ENCODE measurements around the gene PARPBP. TPM values are rescaled to one million over a fixed set of nuclear protein-coding genes. Genes with fewer than 3 reads are reported as not detected.
A peak's percentile ranks its signal among the peaks of the same experiment; 100 is the strongest.

The PARPBP gene
- total RNA-seq, 6 donors from 2014 or later = 1.2 to 3.8 (median 1.8) TPM; not detected in 1

DNA sequence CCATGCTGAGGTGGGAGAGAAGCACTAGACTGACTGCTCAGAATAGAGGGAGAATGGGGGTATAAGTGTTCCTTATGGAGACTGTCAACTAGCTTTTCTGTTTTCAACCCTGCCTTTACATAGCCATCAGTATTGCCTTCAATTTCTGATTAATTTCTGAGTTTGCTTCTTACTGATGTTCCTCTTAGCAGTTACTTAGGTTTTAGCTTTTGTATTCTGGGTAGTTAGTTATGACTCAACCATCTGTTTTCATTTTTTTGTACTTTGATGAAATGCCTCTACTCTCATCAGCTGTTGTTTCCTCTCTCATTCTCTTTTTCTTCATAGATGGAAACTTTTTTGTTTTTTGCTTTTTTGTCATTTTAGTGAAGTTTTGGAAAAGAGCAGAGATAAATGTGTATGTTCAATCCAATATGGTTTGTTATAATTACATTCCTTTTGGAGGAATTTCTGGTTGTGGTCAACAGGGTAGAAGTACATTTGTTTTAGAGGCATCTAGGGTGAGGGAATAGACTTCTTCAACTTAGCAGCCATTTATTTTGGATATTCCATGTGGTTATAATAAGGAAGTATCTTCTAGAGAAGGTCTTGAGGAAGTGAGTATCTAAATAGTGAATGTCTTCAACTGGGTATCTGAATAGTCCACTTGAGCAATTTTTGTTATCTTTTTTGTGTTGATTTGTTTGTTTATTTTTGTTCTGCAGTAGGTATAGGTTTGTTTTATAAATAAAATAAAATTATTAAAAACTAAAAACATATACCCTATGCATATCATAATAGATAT is 48.0 kb downstream of the PARPBP start:
- no peak for ATAC-seq (ENCODE audit: low FRiP score in 2 of 2)
- no peaks in the 10 kb centered on the region for H3K27me3 ChIP-seq
- TF ChIP-seq, protein P1, sequence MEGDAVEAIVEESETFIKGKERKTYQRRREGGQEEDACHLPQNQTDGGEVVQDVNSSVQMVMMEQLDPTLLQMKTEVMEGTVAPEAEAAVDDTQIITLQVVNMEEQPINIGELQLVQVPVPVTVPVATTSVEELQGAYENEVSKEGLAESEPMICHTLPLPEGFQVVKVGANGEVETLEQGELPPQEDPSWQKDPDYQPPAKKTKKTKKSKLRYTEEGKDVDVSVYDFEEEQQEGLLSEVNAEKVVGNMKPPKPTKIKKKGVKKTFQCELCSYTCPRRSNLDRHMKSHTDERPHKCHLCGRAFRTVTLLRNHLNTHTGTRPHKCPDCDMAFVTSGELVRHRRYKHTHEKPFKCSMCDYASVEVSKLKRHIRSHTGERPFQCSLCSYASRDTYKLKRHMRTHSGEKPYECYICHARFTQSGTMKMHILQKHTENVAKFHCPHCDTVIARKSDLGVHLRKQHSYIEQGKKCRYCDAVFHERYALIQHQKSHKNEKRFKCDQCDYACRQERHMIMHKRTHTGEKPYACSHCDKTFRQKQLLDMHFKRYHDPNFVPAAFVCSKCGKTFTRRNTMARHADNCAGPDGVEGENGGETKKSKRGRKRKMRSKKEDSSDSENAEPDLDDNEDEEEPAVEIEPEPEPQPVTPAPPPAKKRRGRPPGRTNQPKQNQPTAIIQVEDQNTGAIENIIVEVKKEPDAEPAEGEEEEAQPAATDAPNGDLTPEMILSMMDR (IDR thresholded peaks at IDR 0.05) = no peak
- TF ChIP-seq POLR2A (IDR thresholded peaks at IDR 0.05) (no peak), EP300 (IDR thresholded peaks at IDR 0.05) (no peak), POLR2AphosphoS5 (IDR thresholded peaks at IDR 0.05) (no peak)
- no peak overlapping the region for H3K4me3 ChIP-seq
- no peak overlapping the region for H3K27ac ChIP-seq
- no peak for DNase-seq
- H3K4me1 ChIP-seq = no peaks in the 10 kb centered on the region
- H3K36me3 ChIP-seq = no peaks in the 10 kb centered on the region
- no peaks in the 10 kb centered on the region for H3K9me3 ChIP-seq

- H3K4me3 ChIP-seq = no peak overlapping the region
- no peak for DNase-seq
- 94 to 95% methylated on average over 2 of the region's 2 CpGs for WGBS, 2 donors
- no peak overlapping the region for H3K27ac ChIP-seq
- ATAC-seq (ENCODE audit: low FRiP score in 2 of 2) = no peak
- TF ChIP-seq, protein P1 (IDR thresholded peaks at IDR 0.05) = peak in 5 of 6 experiments; percentile 41 to 71 (median 60)
- TF ChIP-seq POLR2AphosphoS5 (IDR thresholded peaks at IDR 0.05) (no peak), EP300 (IDR thresholded peaks at IDR 0.05) (no peak)
- no peaks in the 10 kb centered on the region for H3K9me3 ChIP-seq
- H3K27me3 ChIP-seq = no peaks in the 10 kb centered on the region
- no peaks in the 10 kb centered on the region for H3K36me3 ChIP-seq
- H3K4me1 ChIP-seq = no peaks in the 10 kb centered on the region
Observed at GRCh38 chr12:102169922-102170621, 50.1 kb downstream of the PARPBP start.

DNA sequence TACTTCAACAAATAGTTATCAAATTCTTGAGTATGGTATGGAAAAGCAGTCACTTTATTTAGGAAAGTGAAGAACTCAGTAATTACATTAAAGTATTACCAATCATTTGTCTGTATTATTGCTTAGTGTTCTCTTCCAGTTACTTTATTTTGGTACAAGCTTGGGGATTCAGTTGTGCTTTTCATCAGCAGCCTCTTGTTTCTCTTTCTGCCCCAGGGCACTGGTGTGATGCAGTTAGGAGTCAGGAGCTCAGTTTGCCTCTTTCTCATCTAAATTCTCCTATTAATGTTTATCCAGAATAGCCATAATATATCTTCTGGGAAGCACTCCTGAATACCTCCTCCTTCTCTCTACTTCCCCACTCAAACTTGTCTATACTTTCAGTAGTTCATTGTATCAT is 52.0 kb downstream of the PARPBP start:
- Histone ChIP-seq H3K9me3 (no peaks in the 10 kb centered on the region), H3K27me3 (no peaks in the 10 kb centered on the region)

GRCh38 chr12:102172436-102172835 is 52.5 kb downstream of the PARPBP start:
- no peak for TF ChIP-seq POLR2AphosphoS5 (IDR thresholded peaks at IDR 0.05)
- TF ChIP-seq, protein P1 (IDR thresholded peaks at IDR 0.05) = no peak
- Histone ChIP-seq H3K4me1 (no peaks in the 10 kb centered on the region), H3K9me3 (no peaks in the 10 kb centered on the region), H3K36me3 (no peaks in the 10 kb centered on the region), H3K27ac (no peak overlapping the region), H3K27me3 (no peaks in the 10 kb centered on the region), H3K4me3 (no peak overlapping the region)
- ATAC-seq (ENCODE audit: low FRiP score in 2 of 2) = peak in 1 of 2 donors; percentile 58
- no peak for DNase-seq

More for the DNA sequence above, 52.0 kb downstream of the PARPBP start:
- DNase-seq = no peak
- H3K4me1 ChIP-seq = no peaks in the 10 kb centered on the region
- H3K36me3 ChIP-seq = no peaks in the 10 kb centered on the region
- no peak for ATAC-seq (ENCODE audit: low FRiP score in 2 of 2)
- H3K27ac ChIP-seq = no peak overlapping the region
- no peak overlapping the region for H3K4me3 ChIP-seq
- TF ChIP-seq, protein P1 (IDR thresholded peaks at IDR 0.05) = no peak
- TF ChIP-seq POLR2AphosphoS5 (IDR thresholded peaks at IDR 0.05) (no peak), POLR2A (IDR thresholded peaks at IDR 0.05) (no peak), EP300 (IDR thresholded peaks at IDR 0.05) (no peak)
